HG03565 (cell line): Measurements from ENCODE around the gene ZIC4.

Experiments
- ATAC-seq: cut with Tn5 transposase; IDR thresholded peaks from one replicate; pipeline ENCODE4 v1.9.1; 2021; ENCODE audit warnings: mild to moderate bottlenecking, moderate library complexity; ENCODE audit not compliant: unreplicated experiment

The ZIC4 gene

DNA sequence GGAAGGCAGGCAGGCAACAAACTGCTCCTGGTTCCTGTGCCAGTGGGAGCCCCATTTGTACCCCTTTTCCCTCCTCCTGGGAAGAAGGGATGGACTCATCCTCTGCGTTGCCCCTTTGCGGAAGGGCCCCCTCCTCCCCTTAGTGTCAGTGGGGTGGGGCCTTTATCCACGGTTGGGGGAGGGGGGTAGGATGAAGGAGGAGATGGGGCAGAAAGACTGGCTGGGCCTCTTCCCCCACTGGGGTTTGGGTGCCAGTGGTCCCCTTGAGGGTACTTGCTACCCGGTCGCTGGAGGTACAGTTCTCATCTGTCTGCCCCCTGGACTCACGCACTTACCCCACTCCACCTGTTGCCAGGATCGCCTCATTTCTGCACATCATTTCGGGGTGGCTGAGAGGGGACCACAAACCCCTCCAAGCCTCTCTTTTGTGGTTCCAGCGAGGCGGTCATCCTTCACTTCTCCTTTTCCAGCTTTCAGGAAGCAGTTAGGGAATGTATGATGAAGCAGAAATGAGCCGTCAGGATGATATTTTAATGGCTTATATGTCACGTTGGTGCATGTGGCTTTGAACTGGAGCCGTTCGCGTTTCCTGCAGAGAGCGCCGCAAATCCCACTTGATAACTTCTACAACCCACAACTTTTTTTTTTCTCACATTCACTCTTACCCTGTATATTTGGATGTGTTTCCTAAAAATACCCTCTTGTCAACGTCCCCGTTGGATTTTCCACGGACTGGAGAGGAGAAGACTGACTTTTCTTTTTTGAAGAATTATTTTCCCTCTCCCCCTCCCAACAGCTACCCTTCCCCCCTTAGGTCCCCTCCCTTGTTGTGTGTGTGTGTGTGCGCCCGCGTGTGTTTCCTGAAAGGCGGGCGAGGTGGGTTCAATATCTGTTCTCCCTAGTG lies at the start of gene ZIC4:
Gene ZIC4 (minus strand): TSS at position 516 of the 904 bp plus-strand sequence. CDS start 3,746 bp downstream, outside the sequence.
- ATAC-seq = no peak

DNA sequence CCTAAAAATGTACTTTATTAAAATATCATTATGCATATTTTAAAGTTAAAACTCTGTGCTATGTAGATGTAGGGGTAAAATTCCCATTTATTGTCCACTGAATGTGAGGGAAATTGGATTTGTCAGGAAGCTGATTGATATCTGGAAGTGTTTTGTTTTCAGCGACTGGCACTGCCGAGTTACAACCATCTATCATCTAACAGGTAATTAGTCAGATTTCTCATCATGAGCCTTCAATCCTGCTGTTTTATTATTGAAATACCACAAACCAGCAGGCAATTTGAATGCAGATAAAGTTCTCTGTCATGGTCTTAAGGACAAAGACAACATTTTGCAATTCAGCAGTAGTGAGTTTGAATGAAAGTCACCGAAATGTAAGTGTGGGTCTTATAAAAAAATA lies 43.3 kb upstream of the ZIC4 start:
- ATAC-seq = no peak

DNA sequence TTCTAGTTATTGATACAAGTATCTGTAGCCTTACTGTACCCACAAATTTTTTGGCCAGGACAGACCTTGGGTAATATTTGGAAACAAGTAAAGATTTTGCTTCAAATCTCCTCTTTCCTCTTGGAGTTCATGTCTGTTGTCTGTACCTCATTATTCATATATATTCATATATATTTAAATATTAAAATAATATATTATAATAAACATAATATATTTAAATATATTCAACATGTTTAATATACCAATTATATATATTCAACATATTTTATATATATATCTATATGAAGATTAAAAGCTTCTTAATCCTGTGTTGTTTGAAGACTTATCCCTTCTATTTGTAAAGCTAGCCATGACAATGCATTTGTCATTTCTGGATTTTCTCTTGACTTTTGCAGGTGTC lies 40.9 kb upstream of the ZIC4 start:
- ATAC-seq = no peak

DNA sequence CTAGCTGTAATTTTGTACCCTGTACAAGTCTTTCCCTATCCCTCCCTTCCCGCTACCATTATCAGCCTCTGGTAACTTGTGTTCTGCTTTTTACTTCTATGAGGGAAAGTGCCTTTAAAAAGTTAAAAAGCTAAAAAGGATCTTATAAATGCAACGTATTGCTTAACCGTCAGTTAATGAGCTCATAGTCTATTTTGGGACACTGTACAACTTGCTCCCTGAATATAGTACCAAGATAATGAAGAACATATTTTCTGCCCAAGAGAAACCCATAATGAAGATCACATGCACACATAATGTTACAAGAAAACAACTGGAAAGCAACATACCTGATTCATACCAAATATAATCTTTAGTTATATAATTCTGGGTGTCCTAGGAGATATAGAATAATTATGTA lies 25.4 kb upstream of the ZIC4 start:
- no peak for ATAC-seq

DNA sequence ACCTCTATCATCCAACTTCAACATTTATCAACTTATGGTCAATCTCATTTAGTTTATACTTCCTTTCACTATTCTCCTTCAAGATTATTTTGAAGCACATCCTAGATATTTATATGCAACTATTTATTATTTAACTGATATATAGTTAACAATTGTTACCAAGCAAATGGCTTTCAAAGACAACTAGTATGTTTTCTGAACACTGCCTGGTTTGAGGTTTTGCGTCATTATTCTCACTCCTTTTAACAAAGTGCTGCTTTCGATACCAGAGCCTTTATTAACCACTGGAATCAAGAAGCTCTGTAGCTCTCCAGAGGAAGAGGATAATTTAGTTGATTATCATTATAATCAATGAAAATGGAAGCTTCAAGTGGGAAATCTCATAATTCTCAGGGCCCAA lies 22.4 kb upstream of the ZIC4 start:
- no peak for ATAC-seq

DNA sequence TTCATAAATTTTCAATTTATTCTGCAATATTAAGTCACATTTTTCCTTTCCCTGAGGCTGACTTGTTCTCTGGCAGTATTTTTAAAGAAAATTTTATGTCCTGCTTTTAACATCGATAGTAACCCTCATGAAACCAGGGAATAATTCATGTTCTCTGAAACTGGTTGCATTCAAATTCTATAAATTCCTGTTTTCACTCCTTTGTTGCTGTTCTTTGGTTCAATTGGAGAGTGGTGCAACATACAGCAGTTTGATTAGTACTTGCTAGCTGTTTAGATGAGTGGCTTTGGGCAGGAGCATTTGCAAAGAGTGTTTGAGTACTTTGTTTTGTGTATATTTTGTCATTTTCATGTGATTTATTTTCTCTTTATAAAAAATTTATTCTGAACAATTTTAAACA lies 22.0 kb upstream of the ZIC4 start:
- no peak for ATAC-seq

DNA sequence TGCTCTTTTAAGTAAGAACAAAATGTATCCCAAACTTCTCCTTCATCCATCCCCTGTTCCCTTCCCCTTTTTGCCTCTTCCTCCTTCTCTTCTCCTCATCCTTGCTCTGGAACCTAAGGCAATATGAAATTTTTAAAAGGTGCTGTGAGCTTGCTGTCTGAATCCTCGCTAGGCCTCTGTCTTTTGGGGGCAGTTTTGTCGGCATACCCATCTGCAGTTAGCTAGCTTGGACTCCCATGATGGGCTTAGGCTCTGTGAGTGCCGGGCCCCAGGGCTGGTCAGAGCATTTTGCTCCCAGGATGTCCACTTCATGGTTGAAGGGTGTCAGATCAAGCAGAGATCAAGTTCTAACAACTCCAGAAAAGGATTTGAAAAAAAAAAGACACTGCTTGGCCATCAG lies 21.4 kb upstream of the ZIC4 start:
- no peak for ATAC-seq

DNA sequence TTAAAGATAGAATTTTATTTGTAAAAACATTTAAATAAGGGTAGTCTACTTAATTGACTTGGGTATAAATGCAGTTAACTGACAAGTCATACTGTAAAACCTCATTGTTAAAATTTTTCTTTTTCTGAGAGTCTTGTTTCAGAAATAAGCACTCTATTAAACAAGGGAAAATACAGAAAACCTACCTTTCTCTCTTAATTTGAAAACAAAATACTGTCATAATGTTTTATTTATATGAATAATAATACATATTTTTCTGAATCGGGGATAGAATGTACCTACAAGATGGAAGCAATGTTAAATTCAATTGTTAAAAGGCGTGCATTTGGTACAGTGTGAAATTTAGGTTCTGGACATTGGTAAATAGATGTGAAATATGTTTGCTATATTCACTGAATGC lies 20.6 kb upstream of the ZIC4 start:
- no peak for ATAC-seq

DNA sequence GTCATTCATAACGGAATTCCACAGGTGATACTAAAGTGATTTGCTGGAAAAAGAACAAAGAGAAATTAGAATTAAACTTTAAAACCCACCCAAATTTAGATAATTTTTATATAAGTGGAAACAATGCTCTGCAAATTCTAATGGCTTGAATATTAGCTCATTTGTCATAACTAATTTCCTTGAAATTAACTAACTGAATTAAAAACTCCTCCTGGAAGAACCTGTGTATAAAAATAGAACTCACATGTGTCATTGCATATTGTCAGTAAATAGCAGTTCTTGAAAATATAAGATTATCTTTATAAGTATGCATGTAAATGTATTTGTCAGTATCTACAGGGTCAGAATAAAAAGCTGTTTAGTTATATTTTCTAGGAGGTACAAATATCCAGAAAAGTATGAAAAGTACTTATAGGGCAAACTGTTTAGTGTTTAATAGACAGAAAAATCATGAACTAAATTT lies 19.1 kb upstream of the ZIC4 start:
- ATAC-seq = no peak

DNA sequence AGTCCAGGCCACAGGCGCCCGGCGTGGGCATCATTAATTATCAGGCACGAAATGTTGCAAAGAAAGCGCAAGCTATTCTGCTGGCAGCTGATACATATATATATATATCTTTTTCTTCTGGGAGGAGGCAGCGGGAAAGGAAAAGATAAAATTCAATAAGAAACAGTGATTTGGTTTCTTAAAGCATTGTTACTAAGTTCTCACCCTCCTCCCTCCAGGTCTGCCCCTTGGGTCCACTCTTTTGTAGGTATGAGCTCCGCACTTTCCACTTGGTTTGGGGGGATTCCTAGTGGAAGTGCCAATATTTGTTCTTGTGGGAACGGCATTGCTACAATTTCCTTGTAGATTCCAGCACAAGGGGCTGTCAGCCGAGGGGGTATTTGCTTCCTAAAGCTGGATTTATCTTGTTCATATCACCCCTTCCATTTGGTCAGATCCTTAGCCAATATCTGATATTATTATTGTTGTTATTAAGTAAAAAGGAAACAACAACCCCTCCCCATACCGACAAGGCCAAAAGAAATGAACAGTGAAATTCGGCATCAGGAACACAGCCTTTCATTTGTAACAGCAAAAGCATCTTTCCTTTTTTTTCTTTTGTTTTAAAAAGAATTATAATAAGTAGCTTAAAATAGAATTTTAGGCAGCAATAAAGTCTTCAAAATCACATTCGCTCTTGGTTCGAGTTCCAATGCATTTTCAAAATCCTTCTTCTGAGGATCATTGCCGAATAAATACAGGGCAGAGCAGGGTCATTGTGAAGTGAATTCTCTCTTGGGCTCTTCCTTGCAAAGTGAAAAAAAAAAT lies 18.4 kb upstream of the ZIC4 start:
- no peak for ATAC-seq

DNA sequence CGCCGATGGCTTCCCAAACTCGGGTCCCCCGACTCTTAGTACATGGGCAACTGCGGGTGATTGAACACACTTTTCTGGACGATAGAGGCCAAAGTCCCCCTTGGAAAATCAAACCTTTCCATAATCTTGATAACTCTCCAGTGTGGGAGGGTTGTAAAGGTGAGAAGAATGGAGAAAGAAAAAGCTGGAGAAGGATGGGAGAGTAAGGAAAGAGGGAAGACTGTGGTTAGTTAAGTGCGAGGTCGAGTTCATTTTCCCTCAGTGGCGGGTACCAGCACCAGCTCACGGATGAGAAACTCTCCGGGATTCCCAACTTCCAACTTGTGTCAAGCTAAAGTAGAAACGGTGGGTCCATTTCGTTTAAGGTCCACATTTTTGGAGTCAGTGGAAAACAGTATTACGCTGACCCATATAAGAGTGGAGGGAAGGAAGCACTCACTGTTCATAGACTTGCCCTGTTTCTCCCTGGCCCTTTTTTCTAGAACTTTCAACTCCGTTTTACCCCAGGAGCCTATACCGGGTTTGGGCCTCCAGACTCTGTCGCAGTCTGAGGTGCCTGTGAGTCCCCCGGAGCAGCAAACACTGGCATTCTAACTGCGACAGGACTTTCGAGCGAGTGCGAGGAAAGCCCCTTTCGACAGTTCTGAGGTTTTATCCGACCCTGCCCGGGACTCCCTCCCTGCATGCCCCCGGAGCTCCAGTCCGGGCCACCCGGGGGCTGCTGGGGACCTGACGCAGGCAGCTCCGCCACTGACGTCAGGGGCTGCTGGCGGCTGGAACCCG lies 17.6 kb upstream of the ZIC4 start:
- ATAC-seq = no peak

DNA sequence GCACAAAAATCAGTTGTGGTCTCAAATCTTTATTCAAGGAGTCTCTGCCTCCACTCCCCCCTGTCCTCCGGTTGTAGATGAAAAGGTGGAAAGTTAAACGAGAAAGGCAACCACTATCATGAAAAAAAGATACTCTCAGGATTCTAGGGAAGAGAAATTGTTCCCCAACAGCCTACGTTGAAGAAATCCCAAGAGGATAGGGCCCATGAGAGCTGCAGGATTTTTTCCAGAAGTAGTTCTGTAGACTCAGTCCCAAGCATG lies 17.1 kb upstream of the ZIC4 start:
- no peak for ATAC-seq

DNA sequence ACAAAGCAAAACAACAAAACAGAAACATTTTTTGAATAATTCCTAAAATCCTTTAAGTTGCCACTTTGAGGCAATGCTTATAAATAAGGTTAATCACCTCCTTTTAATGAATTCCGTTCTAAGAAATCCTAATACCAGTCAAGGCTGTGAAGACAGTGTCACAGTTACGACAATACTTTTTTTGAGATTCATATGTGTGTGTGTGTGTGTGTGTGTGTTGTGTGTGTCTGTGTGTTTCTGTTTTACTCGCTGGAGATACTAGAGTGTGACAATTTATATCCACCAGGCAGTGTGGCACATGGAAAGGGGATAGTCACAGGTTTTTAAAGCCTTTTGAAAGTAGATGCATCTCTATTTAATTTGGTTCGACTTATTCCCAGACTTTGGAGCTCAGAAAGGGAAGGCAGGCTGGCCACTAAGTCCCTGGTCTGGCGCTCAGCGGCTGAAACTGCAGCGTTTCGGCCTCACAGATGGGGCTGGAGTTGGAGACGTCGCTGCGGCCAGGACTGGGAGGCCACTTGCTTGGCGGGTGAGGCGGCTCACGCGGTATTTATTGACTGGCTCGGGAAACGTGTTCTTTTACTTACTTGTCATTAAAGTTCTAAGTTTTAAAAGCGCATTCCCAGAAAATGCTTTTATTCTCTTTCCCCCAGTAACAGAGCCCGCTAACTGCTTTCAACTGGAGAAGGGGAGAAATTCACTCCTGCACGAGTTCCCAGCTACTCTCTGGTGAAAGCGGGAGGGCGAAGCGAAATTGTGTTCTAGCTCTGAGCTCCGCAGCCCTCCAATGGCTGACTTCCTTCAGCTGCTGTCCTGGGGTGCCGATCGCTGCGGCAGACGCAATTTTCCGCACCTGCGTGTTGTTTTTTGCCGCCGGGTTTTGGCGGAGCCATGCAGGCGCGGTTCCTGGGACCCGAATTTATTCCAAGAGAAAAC lies 16.5 kb upstream of the ZIC4 start:
- no peak for ATAC-seq

DNA sequence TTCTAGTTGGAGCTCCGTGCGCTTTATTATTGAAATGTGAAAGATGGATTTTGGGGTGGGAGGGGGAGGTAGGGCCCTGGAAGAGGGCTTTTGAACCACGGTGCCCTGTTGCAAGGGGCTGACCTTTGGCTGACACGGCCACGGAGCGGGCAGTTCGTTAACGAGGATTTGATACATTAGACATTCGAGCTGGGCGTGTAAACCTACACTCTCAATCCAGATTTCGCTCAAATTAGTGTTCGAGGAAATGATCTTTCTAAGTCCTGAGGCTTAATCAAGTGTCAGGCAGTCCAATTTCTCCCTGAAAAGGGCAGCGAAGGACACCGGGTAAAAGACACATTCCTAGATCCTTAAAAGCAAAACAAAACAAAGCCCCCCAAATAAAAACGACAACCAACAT lies 15.9 kb upstream of the ZIC4 start:
- ATAC-seq = no peak

DNA sequence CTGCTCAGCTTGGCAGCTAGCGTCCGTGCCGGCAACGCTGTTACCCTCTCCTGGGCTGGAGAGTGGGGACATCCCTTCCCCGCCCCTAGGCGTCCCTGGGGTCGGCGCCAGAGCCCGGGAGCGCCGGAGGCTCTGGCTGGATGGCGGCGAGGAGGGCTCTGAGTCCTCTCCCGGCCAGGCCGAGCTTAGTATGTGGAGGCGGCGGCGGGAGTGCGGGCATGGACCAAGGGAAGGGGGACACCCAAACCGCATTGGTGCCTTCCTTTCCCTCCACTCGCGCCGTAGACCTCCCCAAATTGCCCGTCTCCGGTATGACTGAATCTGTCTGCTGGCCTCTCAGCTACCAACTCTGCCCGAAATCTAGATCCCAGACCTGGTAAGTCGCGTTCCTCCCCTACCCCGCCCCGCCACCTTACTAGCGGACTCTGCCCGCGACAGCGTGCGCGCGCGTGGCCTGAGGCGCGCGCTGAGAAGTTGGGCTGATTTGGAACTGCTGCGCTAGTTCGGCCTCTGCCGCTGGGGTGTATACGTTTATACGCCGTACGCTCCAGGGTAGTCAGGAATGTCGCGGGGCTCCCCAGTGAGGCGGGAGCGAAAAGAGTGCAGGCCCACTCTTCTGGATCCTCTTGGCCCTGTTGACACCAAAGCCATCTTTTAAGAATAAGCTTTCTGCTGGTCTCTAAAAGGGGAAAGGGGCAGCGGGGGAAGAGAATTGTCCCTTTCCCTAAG lies 15.0 kb upstream of the ZIC4 start:
- no peak for ATAC-seq

DNA sequence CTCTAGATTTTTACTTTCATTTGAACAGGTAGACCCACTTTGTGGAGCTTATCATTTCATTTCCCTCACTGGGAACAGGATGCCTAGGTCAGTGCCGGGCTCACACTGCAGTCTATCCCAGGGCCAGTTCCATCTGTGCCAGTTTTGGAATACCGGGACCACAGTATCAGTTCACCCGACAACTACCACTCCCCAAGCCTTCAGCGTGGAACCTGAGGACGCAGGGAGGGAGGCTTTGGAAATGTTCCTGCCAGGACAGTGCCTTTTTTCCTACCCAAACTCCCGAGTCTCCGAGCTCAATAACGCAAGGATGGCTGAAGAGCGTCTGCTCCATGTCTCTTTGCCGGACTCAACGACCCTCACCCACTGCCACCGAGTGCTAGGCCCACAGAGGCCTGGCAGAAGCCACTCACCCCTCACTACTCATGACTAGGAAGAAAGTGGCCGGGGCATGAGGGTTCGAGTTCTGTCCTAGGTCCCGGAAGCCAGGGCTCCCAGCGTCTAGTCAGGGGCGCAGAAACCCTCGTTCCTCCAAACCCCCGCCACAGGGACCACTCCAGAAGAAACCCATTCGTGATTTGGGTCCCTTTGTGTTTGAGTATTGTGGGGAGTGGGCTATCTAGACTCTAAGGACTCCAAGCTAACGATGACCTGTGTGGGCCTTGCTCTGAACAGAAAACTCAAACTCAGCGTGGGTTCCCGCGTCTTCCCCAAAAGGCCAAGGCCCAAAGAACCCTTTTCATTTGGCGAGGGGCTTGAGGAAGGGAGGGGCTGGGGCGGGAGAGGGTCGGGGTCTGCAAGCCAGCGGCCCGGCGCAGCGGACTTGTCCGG lies 14.2 kb upstream of the ZIC4 start:
- no peak for ATAC-seq

DNA sequence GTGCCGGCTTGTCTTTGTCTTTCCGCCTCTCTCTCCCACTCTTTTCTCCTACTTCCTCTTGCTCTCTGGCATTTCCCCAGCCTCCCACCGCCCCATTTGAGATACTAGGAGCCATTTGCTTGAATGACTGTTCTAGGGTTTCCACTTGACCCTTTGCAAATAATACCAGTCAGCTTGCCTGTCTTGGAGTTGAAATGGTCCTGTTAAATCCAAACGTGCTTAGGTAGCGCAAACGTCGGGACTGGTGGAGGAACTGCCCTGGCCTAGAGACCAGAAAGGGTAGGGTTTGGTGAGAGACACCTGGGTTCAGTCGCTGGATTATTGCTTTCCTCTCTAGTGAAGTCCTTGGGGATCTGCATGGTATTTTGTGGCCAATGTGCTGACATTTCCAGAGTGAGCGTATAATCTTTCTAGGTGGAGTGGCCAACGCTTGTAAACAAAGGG lies 13.5 kb upstream of the ZIC4 start:
- ATAC-seq = no peak

DNA sequence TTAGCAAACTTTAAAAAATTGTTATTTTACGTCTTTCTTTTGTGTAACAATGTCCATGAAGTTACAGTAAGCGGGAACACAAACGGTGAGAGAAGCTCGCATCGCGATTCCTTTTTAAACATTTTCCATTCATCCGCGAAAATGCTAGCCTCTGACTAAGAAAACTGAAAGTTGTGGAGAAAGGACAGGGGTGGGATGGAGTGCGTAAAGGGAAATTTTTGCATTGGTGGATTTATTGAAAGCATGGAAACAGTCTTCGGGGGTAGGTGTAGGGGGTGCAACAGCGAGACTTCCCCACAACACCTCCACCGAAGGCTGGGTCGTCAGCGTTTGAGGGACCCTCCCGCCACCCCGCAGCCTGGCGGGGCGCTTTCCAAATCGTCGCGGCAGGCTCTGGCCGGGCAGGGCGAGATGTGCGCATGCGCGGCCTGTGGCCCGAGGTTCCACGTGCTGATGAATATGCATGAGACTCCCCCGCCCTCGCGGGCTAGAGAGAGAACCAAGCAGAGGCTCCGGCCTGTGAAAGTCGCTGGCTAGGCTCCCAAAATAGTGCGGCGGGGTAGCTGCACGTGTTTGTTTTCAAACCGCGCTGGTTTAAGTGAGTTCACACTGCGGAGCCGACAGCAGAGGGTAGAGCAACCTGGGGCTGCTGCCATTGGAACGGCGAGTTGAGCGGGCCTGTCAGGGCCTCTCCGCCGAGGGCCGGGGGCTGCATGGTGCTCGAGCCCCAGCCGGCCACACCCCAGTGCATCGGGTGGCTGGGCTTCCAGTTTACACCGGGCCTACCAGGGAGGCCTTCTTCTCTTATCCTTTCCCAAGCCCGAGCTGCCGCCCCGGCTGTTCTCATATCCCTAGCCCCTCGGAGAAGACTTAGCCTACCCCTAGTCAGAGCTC lies 12.7 kb upstream of the ZIC4 start:
- ATAC-seq = no peak
